Measurements from ENCODE around the gene UFL1.
A peak's percentile ranks its signal among the peaks of the same experiment; 100 is the strongest.

UFL1 gene

DNA sequence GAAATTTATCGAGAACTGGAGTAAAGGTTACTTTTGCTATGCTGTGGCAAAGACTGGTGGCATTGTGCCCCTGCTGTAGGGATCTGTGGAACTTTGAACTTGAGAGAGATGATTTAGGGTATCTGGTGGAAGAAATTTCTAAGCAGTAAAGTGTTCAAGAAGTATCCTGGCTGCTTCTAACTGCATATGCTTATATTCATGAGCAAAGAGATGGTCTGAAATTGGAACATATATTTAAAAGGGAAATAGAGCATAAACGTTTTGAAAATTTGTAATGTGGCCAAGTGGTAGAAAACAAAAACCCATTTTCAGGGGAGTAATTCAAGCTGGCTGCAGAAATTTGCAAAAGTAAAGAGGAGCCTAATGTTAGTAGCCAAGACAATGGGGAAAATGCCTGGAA is 12.3 kb upstream of the UFL1 start:
- TF ChIP-seq, protein P1, sequence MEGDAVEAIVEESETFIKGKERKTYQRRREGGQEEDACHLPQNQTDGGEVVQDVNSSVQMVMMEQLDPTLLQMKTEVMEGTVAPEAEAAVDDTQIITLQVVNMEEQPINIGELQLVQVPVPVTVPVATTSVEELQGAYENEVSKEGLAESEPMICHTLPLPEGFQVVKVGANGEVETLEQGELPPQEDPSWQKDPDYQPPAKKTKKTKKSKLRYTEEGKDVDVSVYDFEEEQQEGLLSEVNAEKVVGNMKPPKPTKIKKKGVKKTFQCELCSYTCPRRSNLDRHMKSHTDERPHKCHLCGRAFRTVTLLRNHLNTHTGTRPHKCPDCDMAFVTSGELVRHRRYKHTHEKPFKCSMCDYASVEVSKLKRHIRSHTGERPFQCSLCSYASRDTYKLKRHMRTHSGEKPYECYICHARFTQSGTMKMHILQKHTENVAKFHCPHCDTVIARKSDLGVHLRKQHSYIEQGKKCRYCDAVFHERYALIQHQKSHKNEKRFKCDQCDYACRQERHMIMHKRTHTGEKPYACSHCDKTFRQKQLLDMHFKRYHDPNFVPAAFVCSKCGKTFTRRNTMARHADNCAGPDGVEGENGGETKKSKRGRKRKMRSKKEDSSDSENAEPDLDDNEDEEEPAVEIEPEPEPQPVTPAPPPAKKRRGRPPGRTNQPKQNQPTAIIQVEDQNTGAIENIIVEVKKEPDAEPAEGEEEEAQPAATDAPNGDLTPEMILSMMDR (IDR thresholded peaks at IDR 0.05; ENCODE audit: insufficient read depth, low read length, poor library complexity, severe bottlenecking) = no peak
- no peak for TF ChIP-seq EZH2phosphoT487 (conservative IDR thresholded peaks at IDR 0.05; ENCODE audit: low read length)
- H3K36me3 ChIP-seq (ENCODE audit: low read length) = no peaks in the 10 kb centered on the region; the same call in 1 of the 2 replicates
- no peak overlapping the region for H3K4me2 ChIP-seq (ENCODE audit: low read depth, low read length, poor library complexity, severe bottlenecking)
- H3K79me2 ChIP-seq (ENCODE audit: insufficient read depth, low read length) = no peaks in the 10 kb centered on the region
- no peak overlapping the region for H3K27ac ChIP-seq (ENCODE audit: low read depth, low read length)
- no peaks in the 10 kb centered on the region for H3K9me3 ChIP-seq (ENCODE audit: insufficient read depth, low read length)
- H4K20me1 ChIP-seq (ENCODE audit: low read depth, low read length) = no peaks in the 10 kb centered on the region
- H3F3A ChIP-seq (ENCODE audit: insufficient read depth) = no peaks in the 10 kb centered on the region
- H3K27me3 ChIP-seq (ENCODE audit: low read length) = no peaks in the 10 kb centered on the region
- H2AFZ ChIP-seq (ENCODE audit: low read depth, low read length, severe bottlenecking) = no peak overlapping the region
- no peaks in the 10 kb centered on the region for H3K9me2 ChIP-seq (replicated peaks; ENCODE audit: insufficient read depth, low read length)
- H3K9ac ChIP-seq (ENCODE audit: low read length) = no peak overlapping the region
- no peak overlapping the region for H3K4me3 ChIP-seq (ENCODE audit: insufficient read depth, low read length, poor library complexity, severe bottlenecking)

DNA sequence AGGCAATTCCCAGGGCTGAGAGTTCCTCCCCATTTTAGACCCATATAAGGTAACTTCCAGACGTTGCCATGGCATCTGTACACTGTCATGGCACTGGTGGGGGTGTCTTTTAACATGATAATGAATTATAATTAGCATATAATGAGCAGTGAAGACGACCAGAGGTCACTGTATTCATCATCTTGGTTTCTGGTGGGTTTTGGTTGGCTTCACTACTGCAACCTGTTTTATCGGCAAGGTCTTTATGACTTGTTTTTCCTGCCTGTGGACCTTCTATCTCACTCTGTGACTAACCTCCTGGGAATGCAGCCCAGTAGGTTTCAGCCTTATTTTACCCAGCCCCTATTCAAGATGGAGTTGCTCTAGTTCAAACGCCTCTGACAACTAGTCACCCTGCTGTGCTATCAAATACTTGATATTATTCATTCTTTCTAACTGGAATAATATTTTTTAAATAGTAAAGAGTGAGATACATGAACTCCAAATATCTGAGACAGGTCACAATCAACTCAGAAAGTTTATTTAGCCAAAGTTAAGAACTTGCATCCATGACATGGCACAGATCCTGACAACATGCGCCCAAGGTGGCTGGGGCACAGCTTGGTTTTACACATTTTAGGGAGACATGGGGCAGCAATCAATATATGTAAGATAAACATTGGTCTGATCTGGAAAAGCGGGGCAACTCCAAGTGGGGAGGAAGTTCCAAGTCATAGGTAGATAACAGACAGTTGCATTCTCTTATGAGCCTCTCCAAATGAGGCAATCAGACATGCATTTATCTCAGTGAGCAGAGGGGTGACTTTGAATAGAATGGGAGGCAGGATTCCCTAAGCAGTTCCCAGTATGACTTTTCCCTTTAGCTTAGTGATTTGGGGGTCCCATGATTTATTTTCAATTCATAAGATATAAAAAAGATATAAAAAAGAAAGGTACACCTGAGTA is 1.2 kb upstream of the UFL1 start:
- Histone ChIP-seq H3K27ac (ENCODE audit: low read depth, low read length) (peak overlapping the region; percentile 49; the same call in 1 of the 2 replicates), H3K79me2 (ENCODE audit: insufficient read depth, low read length) (peaks cover 19% of the 10 kb centered on the region; the same call in 1 of the 2 replicates), H4K20me1 (ENCODE audit: low read depth, low read length) (no peaks in the 10 kb centered on the region), H3K36me3 (ENCODE audit: low read length) (peaks cover 16% of the 10 kb centered on the region), H3K4me3 (ENCODE audit: insufficient read depth, low read length, poor library complexity, severe bottlenecking) (peak overlapping the region; percentile 75), H3K9me2 (replicated peaks; ENCODE audit: insufficient read depth, low read length) (no peaks in the 10 kb centered on the region), H3K27me3 (ENCODE audit: low read length) (no peaks in the 10 kb centered on the region), H3F3A (ENCODE audit: insufficient read depth) (0 out of 2 replicates have a peak, but pooled peaks cover 15% of the 10 kb centered on the region), H3K9me3 (ENCODE audit: insufficient read depth, low read length) (no peaks in the 10 kb centered on the region), H2AFZ (ENCODE audit: low read depth, low read length, severe bottlenecking) (peak overlapping the region; percentile 21), H3K4me2 (ENCODE audit: low read depth, low read length, poor library complexity, severe bottlenecking) (peak overlapping the region; percentile 89), H3K9ac (ENCODE audit: low read length) (peak overlapping the region; percentile 92)
- no peak for TF ChIP-seq EZH2phosphoT487 (conservative IDR thresholded peaks at IDR 0.05; ENCODE audit: low read length)
- TF ChIP-seq, protein P1 (IDR thresholded peaks at IDR 0.05; ENCODE audit: insufficient read depth, low read length, poor library complexity, severe bottlenecking) = no peak

DNA sequence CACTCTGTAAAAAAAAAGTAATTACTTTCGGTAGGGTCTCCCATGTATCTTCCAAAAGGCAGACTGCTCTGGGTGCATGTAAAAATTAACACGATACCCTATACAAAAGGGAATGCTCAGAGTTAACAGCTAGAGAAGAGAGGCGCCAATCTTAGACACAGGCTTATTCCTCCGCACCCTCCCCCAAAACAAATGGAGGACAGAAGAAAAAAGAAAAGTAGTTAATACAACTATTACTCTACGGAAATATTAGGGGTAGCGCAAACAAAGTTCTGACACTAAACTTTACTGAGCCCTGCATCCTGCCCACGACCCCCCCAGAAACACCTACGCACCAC is 331 bp upstream of the UFL1 start:
- TF ChIP-seq EZH2phosphoT487 (conservative IDR thresholded peaks at IDR 0.05; ENCODE audit: low read length) = no peak
- TF ChIP-seq, protein P1 (IDR thresholded peaks at IDR 0.05; ENCODE audit: insufficient read depth, low read length, poor library complexity, severe bottlenecking) = no peak
- no peaks in the 10 kb centered on the region for H3K9me2 ChIP-seq (replicated peaks; ENCODE audit: insufficient read depth, low read length)

More for the DNA sequence above, 331 bp upstream of the UFL1 start:
- Histone ChIP-seq H3K79me2 (ENCODE audit: insufficient read depth, low read length) (peaks cover 19% of the 10 kb centered on the region; the same call in 1 of the 2 replicates), H4K20me1 (ENCODE audit: low read depth, low read length) (no peaks in the 10 kb centered on the region), H2AFZ (ENCODE audit: low read depth, low read length, severe bottlenecking) (peak overlapping the region; percentile 21), H3K9me3 (ENCODE audit: insufficient read depth, low read length) (no peaks in the 10 kb centered on the region), H3K4me2 (ENCODE audit: low read depth, low read length, poor library complexity, severe bottlenecking) (peak overlapping the region; percentile 89), H3K9ac (ENCODE audit: low read length) (peak overlapping the region; percentile 92), H3K27ac (ENCODE audit: low read depth, low read length) (peak overlapping the region; percentile 49), H3K36me3 (ENCODE audit: low read length) (peaks cover 23% of the 10 kb centered on the region), H3K4me3 (ENCODE audit: insufficient read depth, low read length, poor library complexity, severe bottlenecking) (peak overlapping the region; percentile 75), H3K27me3 (ENCODE audit: low read length) (no peaks in the 10 kb centered on the region), H3F3A (ENCODE audit: insufficient read depth) (peaks cover 18% of the 10 kb centered on the region; the same call in 1 of the 2 replicates)

Data from SU-DHL-6 (cell line).